Activated naive CD4-positive, alpha-beta T cell treated with anti-CD3 and anti-CD28 coated beads, Interleukin-2, amount 50 U/mL, for 72 hours (primary cell): ENCODE data around the gene ENTREP1. TPM values are rescaled to one million over a fixed set of nuclear protein-coding genes. Genes with fewer than 3 reads are reported as not detected.
"Not testable (repeated sequence)": the region's sequence is repeated elsewhere in the genome, so short reads cannot be mapped to it uniquely, and the experiment has no call there.

Experiments
- ATAC-seq, 2 donors: fragments of 150-1000 bp; cut with Tn5 transposase; 2 replicates each; pipeline ENCODE4 v1.10.0; 2021; ENCODE audit warnings: mild to moderate bottlenecking in 2 of 2, moderate library complexity in 2 of 2
- DNase-seq, 2 donors: peaks; one replicate each; pipeline ENCODE4 v3.0.0; 2021 to 2022; ENCODE audit warnings: low spot score in 2 of 2
- H3K27ac Mint-ChIP-seq, 2 donors: one replicate each; pipeline ENCODE4 v1.8.0; 2022; ENCODE audit warnings: mild to moderate bottlenecking in 2 of 2, mixed read lengths in 2 of 2
- H3K36me3 Mint-ChIP-seq, 2 donors: one replicate each; pipeline ENCODE4 v1.8.0; 2022; ENCODE audit warnings: mixed read lengths in 2 of 2
- H3K9me3 Mint-ChIP-seq, 2 donors: one replicate each; pipeline ENCODE4 v1.8.0; 2022; ENCODE audit warnings: mixed read lengths in 2 of 2
- total RNA-seq, 2 donors: library from RNA; stranded (reverse); gene quantifications; one replicate each; pipeline ENCODE4 v1.2.3, GENCODE V29; 2022

The ENTREP1 gene
- total RNA-seq, 2 donors from 2014 or later, result not detected

DNA sequence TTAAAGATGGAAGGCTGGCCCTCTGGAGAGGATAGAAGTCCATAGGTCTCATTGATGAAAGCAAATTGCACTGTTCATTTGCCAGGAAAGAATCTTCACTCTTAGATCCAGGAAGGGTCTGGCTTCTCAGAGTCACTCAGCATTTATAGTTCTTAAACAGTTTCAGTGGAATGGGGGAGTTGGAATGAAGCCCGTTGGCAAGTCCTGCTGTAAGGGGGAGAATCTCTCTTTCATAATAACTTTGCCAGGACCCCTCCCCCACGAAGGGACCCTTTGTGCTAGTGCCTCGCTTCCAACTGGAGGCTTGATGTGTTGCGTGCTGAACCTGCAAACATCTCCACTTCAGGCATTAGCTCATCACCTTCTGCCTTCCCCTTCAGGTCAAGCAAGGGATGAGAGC lies 57.1 kb downstream of the ENTREP1 start:
- no peaks in the 10 kb centered on the region for H3K36me3 Mint-ChIP-seq
- ATAC-seq (no peak), DNase-seq (no peak)
- H3K27ac Mint-ChIP-seq, result no peak overlapping the region
- H3K9me3 Mint-ChIP-seq, result no peaks in the 10 kb centered on the region

DNA sequence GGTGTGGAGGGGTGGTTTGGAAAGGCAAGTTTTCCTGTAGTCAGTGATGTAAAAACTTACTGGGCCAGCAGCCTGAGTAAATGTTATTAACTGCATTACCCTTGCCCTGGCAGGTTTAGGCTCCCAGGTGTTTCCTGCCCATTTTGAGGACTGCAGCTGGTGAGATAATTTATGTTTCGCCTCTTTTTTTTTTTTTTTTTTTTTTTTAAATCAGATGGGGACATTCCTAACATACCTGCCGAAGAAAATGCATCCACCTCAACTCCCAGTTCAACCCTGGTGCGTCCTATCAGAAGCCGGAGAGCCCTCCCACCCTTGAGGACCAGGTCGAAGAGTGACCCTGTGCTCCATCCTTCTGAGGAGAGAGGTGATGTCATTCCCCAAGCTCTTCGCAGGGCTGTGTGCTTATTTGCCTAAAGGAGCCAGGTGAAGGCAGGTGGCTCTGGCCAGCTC lies 60.6 kb downstream of the ENTREP1 start:
- no peak for ATAC-seq
- DNase-seq, result no peak
- no peaks in the 10 kb centered on the region for H3K9me3 Mint-ChIP-seq
- no peaks in the 10 kb centered on the region for H3K36me3 Mint-ChIP-seq
- no peak overlapping the region for H3K27ac Mint-ChIP-seq

DNA sequence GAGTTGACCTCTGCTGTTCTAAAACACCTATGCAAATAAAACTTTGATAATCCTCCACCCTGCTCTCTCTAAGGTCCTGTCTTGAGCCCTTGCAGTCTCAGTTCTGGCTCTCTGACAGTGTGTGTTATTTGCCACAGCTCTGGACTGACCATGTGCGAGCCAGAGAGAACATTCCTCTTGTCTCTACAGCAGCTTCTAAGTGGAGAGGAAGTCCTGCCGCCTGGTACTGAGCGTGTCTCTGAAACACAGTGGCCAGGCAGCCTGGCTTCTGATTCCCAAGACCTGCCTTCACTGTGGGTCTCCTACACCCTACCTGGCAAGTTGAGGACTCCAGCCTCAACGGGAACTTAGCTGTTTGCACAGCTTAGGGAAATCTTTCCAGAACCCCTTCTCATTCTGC lies 61.6 kb downstream of the ENTREP1 start:
- no peaks in the 10 kb centered on the region for H3K36me3 Mint-ChIP-seq
- no peaks in the 10 kb centered on the region for H3K9me3 Mint-ChIP-seq
- no peak overlapping the region for H3K27ac Mint-ChIP-seq
- ATAC-seq (no peak), DNase-seq (no peak)

DNA sequence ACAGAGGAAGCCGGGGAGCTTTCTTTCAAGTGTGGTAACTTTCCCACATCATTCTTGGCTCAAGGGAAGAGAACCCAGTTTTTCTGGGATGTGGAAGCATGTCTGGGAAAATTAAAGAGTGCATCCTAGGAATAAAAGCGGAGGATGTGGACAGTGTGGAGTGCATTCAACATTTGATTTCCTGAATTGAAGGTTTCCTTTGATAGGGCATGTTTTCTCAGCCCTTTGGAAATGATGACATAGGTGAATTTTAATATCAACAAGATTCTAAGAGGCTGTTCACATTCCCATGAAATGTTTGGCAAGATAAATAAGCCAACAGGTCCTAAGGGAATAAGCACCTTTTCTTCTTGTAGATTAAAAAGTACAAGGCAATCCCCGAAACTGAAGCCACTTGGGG lies 63.6 kb downstream of the ENTREP1 start:
- ATAC-seq (no peak), DNase-seq (no peak)
- Mint-ChIP-seq H3K36me3 (no peaks in the 10 kb centered on the region), H3K9me3 (no peaks in the 10 kb centered on the region), H3K27ac (no peak overlapping the region)

DNA sequence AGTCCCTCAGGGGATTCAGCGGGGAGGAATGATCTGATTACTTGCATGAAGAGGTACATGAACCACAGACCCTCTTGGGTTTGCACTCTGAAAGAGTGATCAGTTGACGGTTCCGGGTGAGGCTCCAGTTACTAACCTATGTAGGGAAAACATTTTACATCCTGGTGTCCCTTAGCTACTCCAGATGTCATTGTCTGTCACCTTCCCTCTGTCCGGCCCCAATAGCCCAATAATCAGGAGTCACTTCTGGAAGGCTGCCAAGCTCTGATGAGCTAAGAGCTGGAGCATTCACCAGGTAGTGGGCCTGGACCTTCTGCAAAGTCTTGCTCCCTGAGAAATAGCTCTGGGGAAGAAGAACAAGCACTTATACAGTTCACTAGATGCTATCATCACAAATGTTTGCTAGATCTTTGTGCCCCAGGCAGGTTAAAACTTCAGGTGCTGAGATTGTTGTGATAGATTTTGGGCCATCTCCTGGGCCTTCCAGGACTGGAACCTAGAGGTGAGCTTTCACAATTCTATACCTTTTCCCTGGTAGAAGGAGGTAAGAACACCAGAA lies 64.5 kb downstream of the ENTREP1 start:
- ATAC-seq, result no peak
- no peak for DNase-seq
- Mint-ChIP-seq H3K36me3 (no peaks in the 10 kb centered on the region), H3K9me3 (no peaks in the 10 kb centered on the region), H3K27ac (no peak overlapping the region)

DNA sequence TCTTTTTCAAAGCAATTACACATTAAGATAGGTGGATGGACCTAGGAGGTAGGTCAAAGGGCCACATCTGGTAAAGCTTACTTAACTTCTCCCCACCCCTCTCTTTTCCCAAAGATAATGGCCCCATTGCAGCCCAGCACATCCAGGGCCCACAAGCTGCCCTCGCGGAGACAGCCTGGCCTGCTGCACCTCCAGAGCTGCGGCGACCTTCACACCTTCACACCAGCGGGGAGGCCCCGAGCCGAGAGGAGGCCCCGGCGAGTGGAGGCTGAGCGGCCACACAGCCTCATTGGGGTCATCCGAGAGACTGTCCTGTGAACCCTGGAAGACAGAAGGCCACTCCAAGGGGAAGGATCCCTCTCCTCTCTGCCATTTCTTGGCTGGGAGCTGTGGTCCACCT lies 66.5 kb downstream of the ENTREP1 start:
- ATAC-seq (no peak), DNase-seq (no peak)
- Mint-ChIP-seq H3K36me3 (no peaks in the 10 kb centered on the region), H3K9me3 (no peaks in the 10 kb centered on the region), H3K27ac (no peak overlapping the region)

DNA sequence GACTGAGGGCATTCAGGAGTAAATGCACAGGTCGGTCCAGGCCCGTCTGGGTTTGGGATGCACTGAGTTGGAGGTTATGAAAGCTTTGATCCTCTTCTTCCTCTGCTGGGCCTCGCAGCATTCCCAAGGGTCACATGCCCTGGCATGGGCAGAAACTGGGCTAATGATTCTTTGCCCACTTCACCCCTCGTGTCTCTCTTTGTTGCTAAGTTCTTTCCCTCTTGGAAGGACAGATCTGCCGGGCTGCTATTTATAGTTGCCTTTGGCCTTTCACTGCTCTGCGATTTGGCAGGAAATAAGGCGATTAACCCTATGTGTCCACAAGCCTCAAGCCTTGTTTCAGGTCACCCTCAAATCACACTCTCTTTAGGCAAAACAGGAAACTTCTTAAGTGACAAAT lies 66.9 kb downstream of the ENTREP1 start:
- Mint-ChIP-seq H3K9me3 (no peaks in the 10 kb centered on the region), H3K36me3 (no peaks in the 10 kb centered on the region), H3K27ac (no peak overlapping the region)
- no peak for ATAC-seq
- no peak for DNase-seq

DNA sequence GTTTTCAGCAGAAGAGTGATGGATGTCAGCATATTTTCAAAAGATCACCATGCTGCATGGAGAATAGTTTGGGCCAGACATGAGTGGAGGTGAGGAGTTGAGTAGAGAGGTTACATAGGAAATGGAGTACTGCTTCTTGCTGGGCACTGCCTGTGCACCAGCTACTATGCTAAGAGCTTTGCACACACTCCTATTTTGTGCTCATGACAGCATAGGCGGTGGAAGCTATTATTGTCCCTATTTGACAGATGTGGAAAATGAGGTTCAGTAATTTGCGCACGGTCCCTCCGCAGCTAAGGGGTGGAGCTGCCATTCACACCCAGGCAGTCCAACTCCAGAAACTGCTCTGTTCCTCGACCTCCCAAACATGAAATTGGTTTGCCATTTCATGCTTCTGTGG lies 67.8 kb downstream of the ENTREP1 start:
- Mint-ChIP-seq H3K9me3 (no peaks in the 10 kb centered on the region), H3K36me3 (no peaks in the 10 kb centered on the region), H3K27ac (no peak overlapping the region)
- DNase-seq (no peak), ATAC-seq (no peak)

DNA sequence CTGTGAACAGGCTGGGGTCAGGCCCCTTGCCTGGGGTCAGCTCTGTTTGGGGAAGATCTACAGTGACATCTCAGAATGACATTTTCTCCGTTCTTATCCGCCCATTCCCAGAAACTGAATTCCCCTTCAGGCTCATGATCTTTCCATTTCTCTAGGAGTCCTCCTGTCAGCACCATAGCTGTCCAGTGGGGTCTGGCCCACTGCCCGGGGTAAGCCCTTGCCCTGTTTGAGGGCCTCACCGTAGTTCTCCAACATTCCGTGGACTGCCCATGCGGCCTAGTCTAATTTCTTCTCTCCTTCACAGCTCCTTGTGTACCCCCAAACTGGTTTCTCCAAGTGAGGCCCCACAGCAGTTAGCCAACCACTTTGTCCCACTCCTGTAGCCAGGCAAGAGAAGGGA lies 68.4 kb downstream of the ENTREP1 start:
- DNase-seq (no peak), ATAC-seq (no peak)
- Mint-ChIP-seq H3K36me3 (no peaks in the 10 kb centered on the region), H3K27ac (no peak overlapping the region), H3K9me3 (no peaks in the 10 kb centered on the region)

DNA sequence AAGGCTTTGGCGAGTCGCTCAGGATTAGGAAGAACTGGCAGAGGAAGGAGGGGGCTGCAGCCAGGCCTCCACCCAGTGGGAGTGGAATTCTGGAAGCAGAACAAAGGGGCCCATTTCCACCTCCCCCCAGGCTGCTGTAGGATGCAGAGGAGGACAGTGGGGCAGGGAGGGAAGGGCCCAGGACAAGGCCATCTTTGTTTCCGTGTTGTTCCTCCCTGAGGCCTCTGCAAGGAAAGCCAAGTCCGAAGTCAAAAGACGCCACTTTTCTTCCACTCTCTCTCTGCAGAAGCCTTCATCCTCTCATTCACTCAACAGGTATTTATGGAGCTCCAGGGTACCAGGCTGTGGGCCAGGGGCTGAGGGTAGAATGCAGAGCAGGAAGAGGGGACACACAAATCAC lies 70.7 kb downstream of the ENTREP1 start:
- Mint-ChIP-seq H3K27ac (no peak overlapping the region), H3K9me3 (no peaks in the 10 kb centered on the region), H3K36me3 (no peaks in the 10 kb centered on the region)
- no peak for DNase-seq
- ATAC-seq, result no peak

DNA sequence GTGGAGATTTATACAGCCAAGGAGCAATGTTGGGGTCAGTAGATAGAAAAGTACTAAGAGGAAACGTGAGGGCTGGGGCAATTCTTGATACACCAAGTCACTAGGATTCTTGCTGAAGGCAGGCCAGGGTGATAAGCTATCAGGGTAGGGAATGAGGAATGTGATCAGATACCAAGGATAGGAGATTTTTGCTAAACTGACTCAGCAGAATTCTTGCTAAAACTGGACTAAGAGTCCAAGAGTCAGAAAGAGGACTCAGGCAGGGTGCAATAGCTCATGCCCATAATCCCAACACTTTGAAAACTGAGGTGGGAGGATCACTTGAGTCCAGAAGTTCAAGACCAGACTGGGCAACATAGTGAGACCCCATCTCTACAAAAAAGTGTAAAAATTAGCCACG lies 71.7 kb downstream of the ENTREP1 start:
- Mint-ChIP-seq H3K27ac (no peak overlapping the region), H3K9me3 (no peaks in the 10 kb centered on the region), H3K36me3 (no peaks in the 10 kb centered on the region)
- ATAC-seq (no peak), DNase-seq (no peak)

DNA sequence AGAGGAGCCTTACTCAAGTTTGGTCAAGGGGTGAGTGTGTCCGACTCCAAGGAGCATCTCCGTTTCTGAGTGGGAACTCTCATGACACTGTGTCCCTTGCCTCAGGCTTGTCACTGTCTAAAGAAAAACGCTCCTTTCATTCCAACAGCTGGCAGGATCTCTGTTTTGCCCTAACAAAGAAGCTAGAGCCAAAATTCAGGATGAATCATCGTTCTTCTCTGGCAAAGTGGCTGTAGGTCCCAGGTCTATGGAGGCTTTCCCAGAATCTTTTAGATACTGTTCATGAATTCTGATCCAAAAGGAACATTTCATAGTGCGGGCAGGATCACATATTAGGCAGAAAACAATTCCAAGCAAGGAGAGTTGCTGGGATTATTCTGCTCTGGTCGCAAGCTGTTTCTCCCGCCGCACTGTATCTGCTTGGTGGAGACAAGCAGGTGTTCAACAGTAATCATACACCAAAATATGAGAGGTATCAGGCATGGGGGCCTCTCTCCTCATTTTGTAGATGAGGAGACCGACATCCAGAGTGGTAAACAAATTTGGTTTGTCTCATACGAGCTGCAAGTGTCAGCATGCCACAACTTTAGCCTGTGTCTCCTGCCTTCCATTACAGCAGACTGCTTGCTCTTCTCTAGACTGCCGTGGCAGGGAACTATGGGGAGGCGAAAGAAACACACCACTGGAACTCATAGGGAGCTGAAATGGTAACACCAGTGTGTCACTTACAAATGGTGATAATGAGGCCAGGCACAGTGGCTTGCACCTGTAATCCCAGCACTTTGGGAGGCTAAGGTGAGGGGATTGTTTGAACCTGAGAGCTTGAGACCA lies 72.6 kb downstream of the ENTREP1 start:
- Mint-ChIP-seq H3K36me3 (no peaks in the 10 kb centered on the region), H3K27ac (no peak overlapping the region), H3K9me3 (no peaks in the 10 kb centered on the region)
- no peak for ATAC-seq
- no peak for DNase-seq

DNA sequence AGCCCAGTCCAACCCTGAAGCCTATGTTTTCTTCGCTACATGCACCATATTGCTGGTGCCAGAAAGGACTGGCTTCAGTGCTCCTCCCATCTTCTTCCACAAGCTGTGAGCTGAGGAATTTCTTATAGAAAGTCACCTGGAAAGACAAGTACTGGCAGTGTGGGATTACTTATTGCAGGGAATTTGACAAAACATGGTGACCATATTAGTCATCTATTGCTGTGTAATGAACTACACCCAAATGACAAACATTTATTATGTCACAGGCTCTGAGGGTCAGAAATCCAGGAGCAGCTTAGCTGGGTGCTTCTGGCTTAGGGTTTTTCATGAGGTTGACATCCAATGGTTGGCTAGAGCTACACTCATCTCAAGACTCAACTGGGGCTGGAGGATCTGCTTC lies 75.5 kb downstream of the ENTREP1 start:
- H3K36me3 Mint-ChIP-seq, result no peaks in the 10 kb centered on the region
- no peaks in the 10 kb centered on the region for H3K9me3 Mint-ChIP-seq
- DNase-seq (no peak), ATAC-seq (no peak)
- H3K27ac Mint-ChIP-seq, result no peak overlapping the region

DNA sequence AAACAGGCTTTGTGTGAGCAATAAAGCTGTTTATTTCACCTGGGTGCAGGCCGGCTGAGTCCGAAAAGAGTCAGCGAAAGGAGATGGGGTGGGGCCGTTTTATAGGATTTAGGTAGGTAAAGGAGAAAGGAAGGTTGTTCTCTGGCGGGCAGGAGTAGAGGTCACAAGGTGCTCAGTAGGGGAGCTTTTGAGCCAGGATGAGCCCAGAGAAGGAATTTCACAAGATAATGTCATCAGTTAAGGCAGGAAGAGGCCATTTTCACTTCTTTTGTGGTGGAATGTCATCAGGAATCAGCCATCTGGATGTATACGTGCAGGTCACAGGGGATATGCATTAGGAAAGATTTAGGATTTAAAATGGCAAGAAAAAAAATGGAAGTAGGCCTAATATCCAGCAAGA lies 84.9 kb downstream of the ENTREP1 start:
- DNase-seq, H3K36me3 Mint-ChIP-seq, H3K27ac Mint-ChIP-seq: not testable (repeated sequence)

DNA sequence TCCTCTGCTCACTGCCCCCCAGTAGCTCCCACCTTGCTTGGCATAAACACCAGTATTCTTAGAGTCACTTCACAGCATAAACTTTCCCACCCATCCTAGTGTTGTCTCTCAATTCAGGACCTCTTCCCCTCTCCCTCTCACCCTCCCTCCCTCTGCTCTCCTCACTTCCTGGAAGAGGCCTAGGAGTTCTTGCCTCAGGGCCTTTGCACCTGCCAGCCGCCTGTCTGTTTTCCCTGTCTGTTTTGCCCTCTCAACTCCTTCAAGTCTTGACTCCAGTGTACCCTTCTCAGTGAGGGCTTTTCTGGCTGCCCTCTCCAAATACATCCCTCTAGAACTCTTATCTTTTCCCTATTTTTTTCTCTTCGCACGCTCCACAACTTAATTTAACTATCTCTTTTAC lies 86.2 kb downstream of the ENTREP1 start:
- no peak overlapping the region for H3K27ac Mint-ChIP-seq
- H3K9me3 Mint-ChIP-seq, result no peaks in the 10 kb centered on the region
- H3K36me3 Mint-ChIP-seq, result no peaks in the 10 kb centered on the region
- no peak for ATAC-seq
- no peak for DNase-seq

More for the DNA sequence above, 84.9 kb downstream of the ENTREP1 start:
- ATAC-seq, H3K9me3 Mint-ChIP-seq: not testable (repeated sequence)

DNA sequence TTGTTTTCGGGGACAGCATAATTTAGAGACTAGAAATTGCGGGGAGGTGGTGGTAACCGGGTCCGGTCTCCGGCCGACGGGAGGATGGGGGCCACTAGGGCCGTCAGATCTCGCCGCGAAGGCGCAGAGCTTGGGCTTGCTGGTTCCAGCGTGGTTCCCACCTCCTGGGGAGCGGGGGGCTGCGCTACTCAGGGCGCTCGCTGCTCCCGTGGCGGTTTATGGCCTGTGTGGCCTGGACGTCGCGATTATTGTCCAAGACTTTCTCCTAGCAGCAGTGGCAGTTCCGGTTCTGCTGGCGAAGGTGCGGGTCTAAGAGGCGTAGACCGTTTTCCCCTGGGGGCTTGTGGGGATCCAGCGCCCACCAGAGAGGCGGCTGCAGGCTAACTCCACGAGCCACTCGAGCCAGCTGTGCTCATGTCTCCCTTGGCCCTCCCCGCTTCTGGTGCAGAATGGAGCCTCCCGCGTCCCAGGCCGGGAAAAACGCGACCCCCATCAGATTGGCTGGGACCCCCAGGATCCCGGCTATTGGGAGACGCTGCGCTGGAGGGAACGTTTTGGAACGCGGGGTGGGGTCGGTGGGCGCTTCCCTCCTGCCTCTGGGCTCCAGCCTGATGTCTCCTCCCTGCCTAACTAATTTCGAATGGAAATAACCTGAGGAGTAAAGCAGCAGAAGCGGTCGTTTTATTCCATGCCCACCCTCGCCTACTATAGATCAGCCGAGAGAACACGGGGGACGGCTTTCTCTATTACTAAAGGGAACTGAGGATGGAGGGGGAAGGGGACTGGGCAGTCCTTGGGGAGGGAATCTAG lies 87.1 kb downstream of the ENTREP1 start:
- no peak for DNase-seq
- no peak overlapping the region for H3K27ac Mint-ChIP-seq
- no peaks in the 10 kb centered on the region for H3K36me3 Mint-ChIP-seq
- H3K9me3 Mint-ChIP-seq, result no peaks in the 10 kb centered on the region
- ATAC-seq, result no peak

DNA sequence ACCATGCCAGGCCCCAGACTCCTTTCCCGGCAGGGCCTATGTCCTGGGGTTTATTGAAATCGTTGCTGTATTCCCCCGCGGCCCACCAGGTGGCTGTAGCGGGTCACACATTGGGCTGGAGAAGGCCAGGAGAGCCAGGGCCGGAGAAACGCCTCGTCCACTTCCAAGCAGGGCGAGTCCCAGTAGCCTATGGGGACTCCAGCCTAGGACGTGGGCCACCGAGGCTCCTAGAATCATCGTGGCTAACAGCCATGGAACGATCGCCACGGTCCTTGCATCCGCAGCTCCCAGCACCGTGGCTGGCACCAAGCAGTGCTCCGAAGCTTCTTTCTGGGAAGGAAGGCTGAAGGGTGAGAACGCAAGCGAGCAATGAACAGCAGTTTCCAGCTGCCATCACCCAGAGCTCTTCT lies 87.7 kb downstream of the ENTREP1 start:
- DNase-seq (no peak), ATAC-seq (no peak)
- H3K27ac Mint-ChIP-seq, result no peak overlapping the region
- no peaks in the 10 kb centered on the region for H3K36me3 Mint-ChIP-seq
- no peaks in the 10 kb centered on the region for H3K9me3 Mint-ChIP-seq
